GM12864 (cell line): ENCODE results near the gene PPP2R2B.

Experiments used
- DNase-seq: peaks from one replicate; pipeline ENCODE4 v3.0.0-alpha.2; 2011; ENCODE audit warnings: low read depth
- H3K4me3 ChIP-seq: 2 replicates; pipeline ENCODE4 v1.5.1; 2011; ENCODE audit warnings: mild to moderate bottlenecking, low read depth, low read length, control low read depth
- CTCF ChIP-seq: IDR thresholded peaks from 2 replicates; pipeline ENCODE4 v1.5.1; 2011; ENCODE audit warnings: low read depth, mild to moderate bottlenecking, moderate library complexity, low read length, control low read depth, inconsistent platforms; ENCODE audit errors: missing control alignments

The PPP2R2B gene

GRCh38 chr5:146754621-146755020, 123.9 kb downstream of the PPP2R2B start:
- no peak overlapping the region for H3K4me3 ChIP-seq
- no peak for DNase-seq
- TF ChIP-seq CTCF = no peak

DNA sequence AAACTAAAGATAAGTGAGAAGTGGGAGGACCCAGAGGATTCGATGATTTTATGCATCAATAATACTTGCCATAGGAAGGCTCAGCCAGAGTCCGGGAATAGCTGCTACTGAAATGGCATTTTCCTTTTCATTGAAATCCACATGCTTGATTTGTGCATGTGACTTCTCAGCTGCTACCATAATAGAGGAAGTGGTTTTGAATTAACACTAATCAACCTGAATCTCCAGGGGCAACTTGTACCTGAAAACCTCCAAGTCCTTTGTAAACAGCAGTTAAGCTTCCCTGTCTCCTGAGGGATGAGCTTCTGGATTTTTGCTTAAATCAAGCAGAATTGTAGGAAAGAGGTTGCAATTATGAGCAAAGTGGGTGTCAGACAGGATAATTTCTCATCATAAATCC, 124.9 kb downstream of the PPP2R2B start:
- no peak for DNase-seq
- H3K4me3 ChIP-seq = no peak overlapping the region
- no peak for TF ChIP-seq CTCF

DNA sequence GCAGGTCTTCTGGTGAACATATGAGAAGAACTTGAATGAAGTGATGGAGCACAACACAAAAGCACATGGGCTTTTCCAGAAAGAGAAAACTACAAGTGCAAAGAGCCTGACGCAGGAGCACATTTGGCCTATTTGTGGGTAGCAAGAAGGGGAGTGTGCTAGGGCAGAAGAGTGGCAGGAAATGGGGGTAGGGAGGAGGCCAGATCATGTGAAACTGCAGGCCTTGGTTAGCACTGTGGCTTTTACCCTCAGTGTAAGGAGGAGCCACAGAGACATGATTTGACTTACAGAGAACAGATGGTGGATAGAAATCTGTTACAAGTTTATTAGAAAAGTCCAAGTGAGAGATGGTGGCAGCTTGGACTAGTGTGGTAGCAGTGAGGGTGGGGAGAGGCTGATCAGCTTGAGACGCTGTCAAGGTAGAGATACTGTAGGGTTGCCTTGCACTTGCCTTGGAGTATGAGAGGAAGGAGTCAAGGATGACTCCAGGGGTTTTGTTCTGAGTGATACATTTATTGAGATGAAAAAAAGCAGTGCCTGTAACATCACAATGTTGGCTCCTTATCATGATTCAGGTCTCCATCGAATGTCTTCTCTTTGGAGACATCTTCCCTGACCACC, 126.7 kb downstream of the PPP2R2B start:
- no peak for TF ChIP-seq CTCF
- DNase-seq = peak; percentile 36
- H3K4me3 ChIP-seq = no peak overlapping the region

- DNase-seq = no peak
- H3K4me3 ChIP-seq = no peak overlapping the region
- no peak for TF ChIP-seq CTCF
These were observed 127.5 kb downstream of the PPP2R2B start for GRCh38 chr5:146751054-146751453.

DNA sequence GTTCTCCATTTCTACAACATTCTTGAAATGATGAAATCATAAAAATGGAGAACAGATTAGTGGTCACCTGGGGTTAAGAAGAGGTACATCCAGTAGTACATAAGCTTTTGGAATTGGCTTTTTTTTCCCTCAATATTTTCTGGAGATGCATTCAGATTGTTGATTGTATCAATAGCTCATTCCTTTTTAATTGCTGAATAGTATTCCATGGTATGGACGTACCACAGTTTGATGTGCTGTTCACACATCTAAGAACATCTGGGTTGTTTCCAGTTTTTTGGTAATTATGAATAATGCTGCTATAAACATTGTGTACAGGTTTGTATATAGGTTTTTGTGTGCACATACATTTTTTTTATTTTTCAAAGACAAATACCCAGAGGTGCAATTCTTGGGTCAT, 130.0 kb downstream of the PPP2R2B start:
- TF ChIP-seq CTCF = no peak
- no peak for DNase-seq
- H3K4me3 ChIP-seq = no peak overlapping the region

- DNase-seq = no peak
- TF ChIP-seq CTCF = no peak
- H3K4me3 ChIP-seq = no peak overlapping the region
These were observed 132.5 kb downstream of the PPP2R2B start for GRCh38 chr5:146745931-146746577.
